Activated CD4-positive, CD25-positive, alpha-beta regulatory T cell treated with anti-CD3 and anti-CD28 coated beads, Interleukin-2, amount 50 U/mL, for 72 hours (primary cell): ENCODE data around the gene EQTN.
"Not testable (repeated sequence)": the region's sequence is repeated elsewhere in the genome, so short reads cannot be mapped to it uniquely, and the experiment has no call there.

ENCODE experiments used
- DNase-seq: peaks from one replicate; pipeline ENCODE4 v3.0.0; 2021

The EQTN gene

GRCh38 chr9:27292659-27293405 lies 4.1 kb downstream of the EQTN start:
- DNase-seq = no peak

- DNase-seq = no peak
Measured at GRCh38 chr9:27291292-27291691, 5.7 kb downstream of the EQTN start.

GRCh38 chr9:27282269-27282668 lies 14.7 kb downstream of the EQTN start:
- no peak for DNase-seq

GRCh38 chr9:27280860-27281259 lies 16.1 kb downstream of the EQTN start:
- no peak for DNase-seq

- DNase-seq = no peak
Measured at GRCh38 chr9:27280249-27280648, 16.7 kb downstream of the EQTN start.

GRCh38 chr9:27279611-27280010 lies 17.3 kb downstream of the EQTN start:
- no peak for DNase-seq

GRCh38 chr9:27278374-27278773 lies 18.6 kb downstream of the EQTN start:
- no peak for DNase-seq

GRCh38 chr9:27276193-27277030 lies 20.5 kb downstream of the EQTN start:
- no peak for DNase-seq

GRCh38 chr9:27273186-27273585 lies 23.8 kb downstream of the EQTN start:
- no peak for DNase-seq

- DNase-seq = no peak
Measured at GRCh38 chr9:27272103-27272502, 24.8 kb downstream of the EQTN start.

GRCh38 chr9:27261517-27262211 lies 35.3 kb downstream of the EQTN start:
- no peak for DNase-seq

GRCh38 chr9:27260789-27261516 lies 36.0 kb downstream of the EQTN start:
- DNase-seq = no peak

GRCh38 chr9:27258662-27259061 lies 38.3 kb downstream of the EQTN start:
- DNase-seq = no peak

GRCh38 chr9:27248702-27249101 lies 48.2 kb downstream of the EQTN start:
- no peak for DNase-seq

GRCh38 chr9:27247756-27248155 lies 49.2 kb downstream of the EQTN start:
- no peak for DNase-seq

GRCh38 chr9:27239648-27240047 lies 57.3 kb downstream of the EQTN start:
- not testable (repeated sequence) for DNase-seq
